T-cell (primary cell): Measurements from ENCODE around the gene MFAP1. TPM values are rescaled to one million over a fixed set of nuclear protein-coding genes. Genes with fewer than 3 reads are reported as not detected.

Experiments
- ATAC-seq, 4 experiments: fragments of 200-7000 bp in 3 of 4; fragments of 150-1000 bp in 1 of 4; cut with Tn5 transposase; replicated peaks in 1 of 4; 1 replicate in 3 of 4; 2 replicates in 1 of 4; pipeline ENCODE4 v1.10.0; 2021; ENCODE audit warnings: moderate library complexity in 3 of 4, mild to moderate bottlenecking in 2 of 4, moderate number of reproducible peaks in 1 of 4
- CTCF ChIA-PET, 2 donors: fragments of 300-600 bp; sonication (Branson Sonifier 250); formaldehyde crosslinking; loops; one replicate each; lab custom pipeline; 2022; ENCODE audit warnings: antibody characterized with exemption in 2 of 2; lab: Charles Lee
- POLR2A ChIA-PET, 2 donors: fragments of 300-600 bp; sonication (Branson Sonifier 250); formaldehyde crosslinking; loops; one replicate each; lab custom pipeline; 2022; ENCODE audit warnings: antibody characterized with exemption in 2 of 2; lab: Charles Lee
- DNase-seq, 35 experiments: peaks; one replicate each; pipeline versions ENCODE4 v3.0.0 to v3.0.0-alpha.2; 2013 to 2023
- H3K27ac ChIP-seq: one replicate; pipeline ENCODE4 v1.5.1; 2013; ENCODE audit warnings: low read length
- H3K27me3 ChIP-seq, 2 experiments: replicated peaks in 1 of 2; 1 replicate in 1 of 2; 2 replicates in 1 of 2; pipeline versions ENCODE4 v1.6.1 to v1.7.0; 2013; ENCODE audit warnings: low read length in 1 of 2, mixed read lengths in 1 of 2; ENCODE audit not compliant: control insufficient read depth in 2 of 2, insufficient read depth in 2 of 2; ENCODE audit errors: extremely low read depth in 1 of 2
- H3K36me3 ChIP-seq, 2 donors: 1 replicate in 1 of 2; 2 replicates in 1 of 2; pipeline versions ENCODE4 v1.6.1 to v1.7.0; 2013; ENCODE audit warnings: low read length in 1 of 2; ENCODE audit not compliant: control insufficient read depth in 2 of 2, insufficient read depth in 1 of 2; ENCODE audit errors: extremely low read depth in 1 of 2
- H3K4me1 ChIP-seq, 2 experiments: 1 replicate in 1 of 2; 2 replicates in 1 of 2; pipeline versions ENCODE4 v1.6.1 to v1.7.0; 2013; ENCODE audit warnings: low read length in 2 of 2, mixed read lengths in 1 of 2; ENCODE audit not compliant: insufficient read depth in 2 of 2, control insufficient read depth in 1 of 2; ENCODE audit errors: extremely low read depth in 1 of 2
- H3K4me3 ChIP-seq, 2 donors: 1 replicate in 1 of 2; 2 replicates in 1 of 2; pipeline versions ENCODE4 v1.5.1 to v1.7.0; 2013; ENCODE audit warnings: mild to moderate bottlenecking in 2 of 2, low read length in 1 of 2, moderate library complexity in 1 of 2; ENCODE audit not compliant: control insufficient read depth in 1 of 2; ENCODE audit errors: extremely low read depth in 1 of 2
- H3K9me3 ChIP-seq: 2 replicates; pipeline ENCODE4 v1.7.0; 2013
- H3K27ac Mint-ChIP-seq, 2 donors: one replicate each; pipeline ENCODE4 v1.8.0; 2020 to 2021; ENCODE audit warnings: mild to moderate bottlenecking in 2 of 2, mixed read lengths in 2 of 2
- H3K27me3 Mint-ChIP-seq, 2 donors: one replicate each; pipeline ENCODE4 v1.8.0; 2021 to 2022; ENCODE audit warnings: mixed read lengths in 2 of 2
- H3K36me3 Mint-ChIP-seq: one replicate; pipeline ENCODE4 v1.8.0; 2021; ENCODE audit warnings: mixed read lengths
- H3K4me1 Mint-ChIP-seq, 3 donors: one replicate each; pipeline ENCODE4 v1.8.0; 2020 to 2022; ENCODE audit warnings: mixed read lengths in 3 of 3, mild to moderate bottlenecking in 1 of 3
- H3K4me3 Mint-ChIP-seq, 3 donors: one replicate each; pipeline ENCODE4 v1.8.0; 2020 to 2022; ENCODE audit warnings: mild to moderate bottlenecking in 3 of 3, mixed read lengths in 3 of 3, moderate library complexity in 3 of 3
- H3K9me3 Mint-ChIP-seq, 3 donors: one replicate each; pipeline ENCODE4 v1.8.0; 2020 to 2022; ENCODE audit warnings: mixed read lengths in 3 of 3
- WGBS: methylation state at CpG from one replicate; pipeline ENCODE4 v1.1.5; 2013; ENCODE audit warnings: missing lambda C conversion rate; ENCODE audit not compliant: insufficient coverage; 5-methylcytosine and 5-hydroxymethylcytosine counted together
- total RNA-seq, 35 experiments: library from RNA in 6 of 35; stranded (reverse) in 6 of 35; fragments of 120-200 nt in 1 of 35; gene quantifications; one replicate each; pipeline versions ENCODE4 v1.2.1 to v1.2.4 and lab custom pipeline; 2013 to 2026

The MFAP1 gene
- total RNA-seq, 5 donors from 2014 or later (not counting 1 experiment from before 2014, with no cell fraction given): 9.6 to 22.1 (median 21.0) TPM

GRCh38 chr15:43791993-43792760, 32.3 kb downstream of the MFAP1 start, which contains the start of gene SERF2:
SERF2 (plus strand) TSS chr15:43792320; CDS start chr15:43792377, 57 bp downstream.
- ATAC-seq (peak; percentile 94 to 97 (median 96)), DNase-seq (peak; percentile 97 to 100 (median 99))
- peaks cover 33% of the 10 kb centered on the region for H3K36me3 Mint-ChIP-seq
- H3K27me3 Mint-ChIP-seq: no peaks in the 10 kb centered on the region
- H3K9me3 ChIP-seq: no peaks in the 10 kb centered on the region
- H3K4me3 ChIP-seq: peak within 1 kb of the TSS; percentile 93 to 99
- peak within 1 kb of the TSS; percentile 95 to 97 for H3K27ac Mint-ChIP-seq
- CTCF ChIA-PET: interaction anchor here in 1 of 2 donors (0.6 to 1.2 kb wide), 3 partner anchors 15 to 42 kb away, joined by 8 to 10 read pairs (median 8); partner anchors contain the start of gene ELL3
- under 1% methylated on average over 61 of the region's 66 CpGs for WGBS
- H3K36me3 ChIP-seq: peaks cover 5 to 39% of the 10 kb centered on the region in 2 donors
- H3K4me3 Mint-ChIP-seq: peak within 1 kb of the TSS; percentile 89 to 95 (median 93)
- peaks cover 19 to 35% of the 10 kb centered on the region in 2 experiments for H3K4me1 ChIP-seq
- peaks cover 41 to 49% (median 48%) of the 10 kb centered on the region in 3 donors for H3K4me1 Mint-ChIP-seq
- POLR2A ChIA-PET: interaction anchor here (0.5 to 1.1 kb wide), 6 partner anchors 22 to 303 kb away, joined by 3 to 5 read pairs (median 4); partner anchors contain the start of gene MFAP1 (in 1 of the 2)
- no peaks in the 10 kb centered on the region for H3K27me3 ChIP-seq
- H3K27ac ChIP-seq: peak within 1 kb of the TSS; percentile 94
- H3K9me3 Mint-ChIP-seq: no peaks in the 10 kb centered on the region

GRCh38 chr15:43789409-43789808, 35.1 kb downstream of the MFAP1 start:
- ATAC-seq (no peak), DNase-seq (no peak)
- no peak overlapping the region for H3K27ac ChIP-seq
- peaks cover 16 to 24% of the 10 kb centered on the region in 2 experiments for H3K4me1 ChIP-seq
- no peak overlapping the region for H3K4me3 ChIP-seq
- peak overlapping the region in 1 of 2 donors; percentile 9 for H3K27ac Mint-ChIP-seq
- no peaks in the 10 kb centered on the region for H3K27me3 Mint-ChIP-seq
- WGBS: 100% methylated on average over 1 of the region's 3 CpGs
- peaks cover 12% of the 10 kb centered on the region for H3K36me3 Mint-ChIP-seq
- H3K27me3 ChIP-seq: no peaks in the 10 kb centered on the region
- peaks cover 14 to 24% (median 22%) of the 10 kb centered on the region in 3 donors for H3K4me1 Mint-ChIP-seq
- no peaks in the 10 kb centered on the region for H3K9me3 Mint-ChIP-seq
- no peak overlapping the region for H3K4me3 Mint-ChIP-seq
- POLR2A ChIA-PET: interaction anchor here (0.6 kb wide), 3 partner anchors 20 to 499 kb away, joined by 3 to 6 read pairs (median 3); partner anchors contain the start of genes GOLM2 (in 1 of the 2) and MFAP1 (in 1 of the 2)
- peaks cover 0 to 11% of the 10 kb centered on the region in 2 donors for H3K36me3 ChIP-seq
- CTCF ChIA-PET: no interaction called here
- H3K9me3 ChIP-seq: no peaks in the 10 kb centered on the region

GRCh38 chr15:43779016-43779415, 45.5 kb downstream of the MFAP1 start:
- Histone ChIP-seq H3K4me3 (no peak overlapping the region), H3K4me1 (peaks cover 3 to 22% of the 10 kb centered on the region in 2 experiments), H3K27ac (no peak overlapping the region), H3K36me3 (no peaks in the 10 kb centered on the region), H3K27me3 (no peaks in the 10 kb centered on the region), H3K9me3 (no peaks in the 10 kb centered on the region)
- 55% methylated on average over 1 of the region's 1 CpG for WGBS
- no peaks in the 10 kb centered on the region for H3K27me3 Mint-ChIP-seq
- H3K9me3 Mint-ChIP-seq: no peaks in the 10 kb centered on the region
- POLR2A ChIA-PET: no interaction called here
- peaks cover 18 to 23% (median 18%) of the 10 kb centered on the region in 3 donors for H3K4me1 Mint-ChIP-seq
- CTCF ChIA-PET: interaction anchor here in 1 of 2 donors (0.7 kb wide), 1 partner anchor 9 kb away, joined by 7 read pairs; no protein-coding TSS in a partner anchor
- ATAC-seq (no peak), DNase-seq (no peak)
- peak overlapping the region in 1 of 3 donors; percentile 22 for H3K4me3 Mint-ChIP-seq
- peak overlapping the region; percentile 11 to 33 for H3K27ac Mint-ChIP-seq
- H3K36me3 Mint-ChIP-seq: no peaks in the 10 kb centered on the region

GRCh38 chr15:43777267-43777914, 47.1 kb downstream of the MFAP1 start:
- ChIA-PET CTCF (interaction anchor here (0.6 to 1.5 kb wide), 8 partner anchors 9 to 47 kb away, joined by 3 to 11 read pairs (median 5); partner anchors contain the start of genes HYPK (in 1 of the 2), MFAP1 (in 1 of the 2) and SERF2 (in 1 of the 2)), POLR2A (interaction anchor here (0.6 to 1.0 kb wide), 2 partner anchors 22 to 47 kb away, joined by 3 to 9 read pairs; partner anchors contain the start of gene MFAP1 (in 1 of the 2))
- Mint-ChIP-seq H3K27me3 (no peaks in the 10 kb centered on the region), H3K27ac (peak overlapping the region; percentile 91 to 95), H3K4me1 (peaks cover 18 to 23% (median 18%) of the 10 kb centered on the region in 3 donors), H3K4me3 (peak overlapping the region; percentile 92 to 93 (median 93)), H3K36me3 (no peaks in the 10 kb centered on the region), H3K9me3 (no peaks in the 10 kb centered on the region)
- peaks cover 0 to 9% of the 10 kb centered on the region in 2 donors for H3K36me3 ChIP-seq
- DNase-seq: peak; percentile 67 to 91 (median 79)
- H3K4me1 ChIP-seq: peaks cover 3 to 22% of the 10 kb centered on the region in 2 experiments
- ATAC-seq: peak; percentile 81 to 85 (median 84)
- no peaks in the 10 kb centered on the region for H3K9me3 ChIP-seq
- WGBS: under 1% methylated on average over 31 of the region's 31 CpGs
- peak overlapping the region; percentile 73 for H3K27ac ChIP-seq
- H3K27me3 ChIP-seq: no peaks in the 10 kb centered on the region
- peak overlapping the region; percentile 87 to 96 for H3K4me3 ChIP-seq

- Mint-ChIP-seq H3K4me1 (peaks cover 18 to 23% (median 18%) of the 10 kb centered on the region in 3 donors), H3K9me3 (no peaks in the 10 kb centered on the region), H3K4me3 (peak within 1 kb of the TSS; percentile 92 to 93 (median 93)), H3K27ac (peak within 1 kb of the TSS; percentile 91 to 95), H3K27me3 (no peaks in the 10 kb centered on the region), H3K36me3 (peaks cover 3% of the 10 kb centered on the region)
- no peaks in the 10 kb centered on the region for H3K27me3 ChIP-seq
- 4% methylated on average over 29 of the region's 41 CpGs for WGBS
- ATAC-seq (peak; percentile 84 to 89 (median 86)), DNase-seq (peak in 34 of 35 experiments; percentile 52 to 86 (median 71))
- ChIA-PET POLR2A (interaction anchor here (0.6 to 1.0 kb wide), 3 partner anchors 22 to 48 kb away, joined by 3 to 9 read pairs (median 4); partner anchors contain the start of gene MFAP1 (in 1 of the 2)), CTCF (interaction anchor here (0.6 to 1.5 kb wide), 8 partner anchors 8 to 48 kb away, joined by 3 to 11 read pairs (median 5); partner anchors contain the start of genes HYPK (in 1 of the 2), MFAP1 (in 1 of the 2) and SERF2 (in 1 of the 2))
- peak within 1 kb of the TSS; percentile 87 to 96 for H3K4me3 ChIP-seq
- peak within 1 kb of the TSS; percentile 73 for H3K27ac ChIP-seq
- peaks cover 3 to 22% of the 10 kb centered on the region in 2 experiments for H3K4me1 ChIP-seq
- no peaks in the 10 kb centered on the region for H3K9me3 ChIP-seq
- peaks cover 0 to 15% of the 10 kb centered on the region in 2 donors for H3K36me3 ChIP-seq
These were observed 47.7 kb downstream of the MFAP1 start, which contains the start of gene ELL3 for GRCh38 chr15:43776718-43777266. ELL3 (minus strand) TSS chr15:43776966; CDS start chr15:43776901, 65 bp downstream.
